Endodermal cell (in vitro differentiated cells): ENCODE results near the gene EFCAB7. TPM values are rescaled to one million over a fixed set of nuclear protein-coding genes. Genes with fewer than 3 reads are reported as not detected.

Experiments
- DNase-seq: peaks from one replicate; pipeline ENCODE4 v3.0.0-alpha.2; 2017
- H3K27ac ChIP-seq: 2 replicates; pipeline ENCODE4 v1.5.1; 2013; ENCODE audit warnings: mild to moderate bottlenecking, low read depth, low read length, moderate library complexity
- H3K27me3 ChIP-seq: 2 replicates; pipeline ENCODE4 v1.6.1; 2013; ENCODE audit warnings: mild to moderate bottlenecking, low read length, moderate library complexity; ENCODE audit not compliant: insufficient read depth, control insufficient read depth, poor library complexity, severe bottlenecking
- H3K36me3 ChIP-seq: 2 replicates; pipeline ENCODE4 v1.7.0; 2013; ENCODE audit warnings: mild to moderate bottlenecking, low read length, moderate library complexity; ENCODE audit not compliant: control insufficient read depth, insufficient read depth
- H3K4me1 ChIP-seq: one replicate; pipeline ENCODE4 v1.7.0; 2013; ENCODE audit warnings: low read length; ENCODE audit not compliant: control insufficient read depth, insufficient read depth
- H3K4me3 ChIP-seq: 2 replicates; pipeline ENCODE4 v1.5.1; 2013; ENCODE audit warnings: mild to moderate bottlenecking, low read length, moderate library complexity
- H3K9ac ChIP-seq: 2 replicates; pipeline ENCODE4 v1.6.1; 2013; ENCODE audit warnings: mild to moderate bottlenecking, low read length, moderate library complexity; ENCODE audit not compliant: poor library complexity, severe bottlenecking; ENCODE audit errors: extremely low read depth
- H3K9me3 ChIP-seq: 2 replicates; pipeline ENCODE4 v1.6.1; 2013; ENCODE audit warnings: mild to moderate bottlenecking, low read length, moderate library complexity; ENCODE audit not compliant: control insufficient read depth
- H3K27ac Mint-ChIP-seq: 2 replicates; pipeline ENCODE4 v1.8.0; 2020; ENCODE audit warnings: mixed read lengths
- H3K27me3 Mint-ChIP-seq: 2 replicates; pipeline ENCODE4 v1.8.0; 2021; ENCODE audit warnings: mild to moderate bottlenecking, mixed read lengths; ENCODE audit not compliant: insufficient read depth
- H3K36me3 Mint-ChIP-seq: 2 replicates; pipeline ENCODE4 v1.8.0; 2020; ENCODE audit warnings: low read depth, mixed read lengths
- H3K4me1 Mint-ChIP-seq: 2 replicates; pipeline ENCODE4 v1.8.0; 2020; ENCODE audit warnings: mixed read lengths
- H3K4me3 Mint-ChIP-seq: 2 replicates; pipeline ENCODE4 v1.8.0; 2020; ENCODE audit warnings: mild to moderate bottlenecking, moderate library complexity, mixed read lengths
- H3K9me3 Mint-ChIP-seq: 2 replicates; pipeline ENCODE4 v1.8.0; 2020; ENCODE audit warnings: mild to moderate bottlenecking, mixed read lengths
- CTCF ChIP-seq: fragments of 200-600 bp; sonication (generic); conservative IDR thresholded peaks from 2 replicates; pipeline ENCODE4 v1.5.0; 2021; ENCODE audit warnings: antibody characterized with exemption, mild to moderate bottlenecking
- WGBS, 2 experiments: methylation state at CpG; one replicate each; pipeline versions ENCODE4 v1.1.5 to v1.1.7; 2013; ENCODE audit warnings: missing lambda C conversion rate in 2 of 2, mixed read lengths in 1 of 2; ENCODE audit not compliant: insufficient coverage in 1 of 2, insufficient read length in 1 of 2; 5-methylcytosine and 5-hydroxymethylcytosine counted together
- total RNA-seq, 2 donors: library from RNA; stranded (reverse); fragmentation: NEBNext Ultra II Directional in 1 of 2; extraction: Animal tissue kit (Norgen Biotek cat#: 25700) in 1 of 2; gene quantifications; 2 replicates in 1 of 2; 3 replicates in 1 of 2; pipeline ENCODE4 v1.2.1, GENCODE V29; 2021

EFCAB7 gene
- total RNA-seq, 2 donors from 2014 or later, result 9.3 to 11.5 TPM

GRCh38 chr1:63592536-63593302 lies 69.4 kb downstream of the EFCAB7 start:
- Mint-ChIP-seq H3K36me3 (peaks cover 8% of the 10 kb centered on the region), H3K27me3 (no peaks in the 10 kb centered on the region), H3K4me3 (peak overlapping the region; percentile 93), H3K9me3 (no peaks in the 10 kb centered on the region), H3K4me1 (peaks cover 49% of the 10 kb centered on the region), H3K27ac (peak overlapping the region; percentile 95)
- Histone ChIP-seq H3K36me3 (peaks cover 11% of the 10 kb centered on the region), H3K27me3 (no peaks in the 10 kb centered on the region), H3K4me3 (peak overlapping the region; percentile 88), H3K27ac (no peak overlapping the region), H3K9ac (peak overlapping the region; percentile 52), H3K9me3 (no peaks in the 10 kb centered on the region), H3K4me1 (peaks cover 8% of the 10 kb centered on the region)
- no peak for TF ChIP-seq CTCF
- no peak for DNase-seq
- WGBS, 2 experiments, result 30 to 49% methylated on average over 12 to 18 of the region's 18 CpGs

GRCh38 chr1:63593303-63593885 lies 70.1 kb downstream of the EFCAB7 start, which contains the start of gene PGM1:
TSS of gene PGM1 (plus strand) at chr1:63593411. CDS start at chr1:63593489, 78 bp downstream.
- H3K36me3 Mint-ChIP-seq, result peaks cover 8% of the 10 kb centered on the region
- TF ChIP-seq CTCF, result no peak
- H3K4me1 Mint-ChIP-seq, result peaks cover 49% of the 10 kb centered on the region
- H3K4me3 Mint-ChIP-seq, result peak within 1 kb of the TSS; percentile 93
- Histone ChIP-seq H3K4me3 (peak within 1 kb of the TSS; percentile 88), H3K27ac (no peak within 1 kb of the TSS), H3K36me3 (peaks cover 11% of the 10 kb centered on the region), H3K4me1 (peaks cover 8% of the 10 kb centered on the region), H3K9ac (peak within 1 kb of the TSS; percentile 52), H3K9me3 (no peaks in the 10 kb centered on the region), H3K27me3 (no peaks in the 10 kb centered on the region)
- H3K9me3 Mint-ChIP-seq, result no peaks in the 10 kb centered on the region
- no peaks in the 10 kb centered on the region for H3K27me3 Mint-ChIP-seq
- 0% methylated on average over 33 to 64 of the region's 64 CpGs for WGBS, 2 experiments
- peak within 1 kb of the TSS; percentile 95 for H3K27ac Mint-ChIP-seq
- peak; percentile 94 for DNase-seq

- no peak for TF ChIP-seq CTCF
- peaks cover 11% of the 10 kb centered on the region for H3K36me3 ChIP-seq
- peak overlapping the region; percentile 89 for H3K27ac Mint-ChIP-seq
- no peak overlapping the region for H3K27ac ChIP-seq
- H3K4me1 Mint-ChIP-seq, result peaks cover 46% of the 10 kb centered on the region
- H3K27me3 ChIP-seq, result no peaks in the 10 kb centered on the region
- H3K9ac ChIP-seq, result peak overlapping the region; percentile 52
- peak; percentile 89 for DNase-seq
- H3K4me1 ChIP-seq, result peaks cover 8% of the 10 kb centered on the region
- peaks cover 8% of the 10 kb centered on the region for H3K36me3 Mint-ChIP-seq
- 4 to 10% methylated on average over 35 to 55 of the region's 55 CpGs for WGBS, 2 experiments
- no peaks in the 10 kb centered on the region for H3K9me3 Mint-ChIP-seq
- no peaks in the 10 kb centered on the region for H3K27me3 Mint-ChIP-seq
- peak overlapping the region; percentile 88 for H3K4me3 ChIP-seq
- peak overlapping the region; percentile 93 for H3K4me3 Mint-ChIP-seq
- no peaks in the 10 kb centered on the region for H3K9me3 ChIP-seq
These were observed 70.7 kb downstream of the EFCAB7 start for GRCh38 chr1:63593886-63594605.
